ENCODE results near the gene CDYL2. TPM values are rescaled to one million over a fixed set of nuclear protein-coding genes. Genes with fewer than 3 reads are reported as not detected.
"Not testable (repeated sequence)": the region's sequence is repeated elsewhere in the genome, so short reads cannot be mapped to it uniquely, and the experiment has no call there.

The CDYL2 gene
- polyA plus RNA-seq, 4 donors: 7.1 to 8.0 (median 7.3) TPM

- no peak for DNase-seq (ENCODE audit: low read depth in 4 of 4, low spot score in 3 of 4)
Observed at GRCh38 chr16:80809366-80809765, 5.0 kb upstream of the CDYL2 start.

GRCh38 chr16:80807906-80808305, 3.5 kb upstream of the CDYL2 start:
- no peak for DNase-seq (ENCODE audit: low read depth in 4 of 4, low spot score in 3 of 4)

- DNase-seq (ENCODE audit: low read depth in 4 of 4, low spot score in 3 of 4): no peak
Observed at GRCh38 chr16:80806927-80807340, 2.5 kb upstream of the CDYL2 start.

GRCh38 chr16:80806289-80806688, 1.9 kb upstream of the CDYL2 start:
- DNase-seq (ENCODE audit: low read depth in 4 of 4, low spot score in 3 of 4): no peak

GRCh38 chr16:80804056-80804525, 307 bp downstream of the CDYL2 start:
- DNase-seq (ENCODE audit: low read depth in 4 of 4, low spot score in 3 of 4): peak in 1 of 4 donors; percentile 29

GRCh38 chr16:80803339-80804055, 901 bp downstream of the CDYL2 start:
- DNase-seq (ENCODE audit: low read depth in 4 of 4, low spot score in 3 of 4): no peak

- DNase-seq (ENCODE audit: low read depth in 4 of 4, low spot score in 3 of 4): no peak
Observed at GRCh38 chr16:80802902-80803301, 1.5 kb downstream of the CDYL2 start.

GRCh38 chr16:80802138-80802537, 2.3 kb downstream of the CDYL2 start:
- no peak for DNase-seq (ENCODE audit: low read depth in 4 of 4, low spot score in 3 of 4)

- DNase-seq (ENCODE audit: low read depth in 4 of 4, low spot score in 3 of 4): no peak
Observed at GRCh38 chr16:80794071-80794470, 10.3 kb downstream of the CDYL2 start.

GRCh38 chr16:80792031-80792430, 12.4 kb downstream of the CDYL2 start:
- DNase-seq (ENCODE audit: low read depth in 4 of 4, low spot score in 3 of 4): no peak

GRCh38 chr16:80791411-80791810, 13.0 kb downstream of the CDYL2 start:
- DNase-seq (ENCODE audit: low read depth in 4 of 4, low spot score in 3 of 4): no peak

GRCh38 chr16:80790751-80791150, 13.6 kb downstream of the CDYL2 start:
- DNase-seq (ENCODE audit: low read depth in 4 of 4, low spot score in 3 of 4): no peak

- DNase-seq (ENCODE audit: low read depth in 4 of 4, low spot score in 3 of 4): no peak
Observed at GRCh38 chr16:80788027-80788426, 16.4 kb downstream of the CDYL2 start.

- not testable (repeated sequence) for DNase-seq (ENCODE audit: low read depth in 4 of 4, low spot score in 3 of 4)
Observed at GRCh38 chr16:80786561-80786960, 17.8 kb downstream of the CDYL2 start.

GRCh38 chr16:80784951-80785350, 19.4 kb downstream of the CDYL2 start:
- DNase-seq (ENCODE audit: low read depth in 4 of 4, low spot score in 3 of 4): no peak

- no peak for DNase-seq (ENCODE audit: low read depth in 4 of 4, low spot score in 3 of 4)
Observed at GRCh38 chr16:80778703-80779102, 25.7 kb downstream of the CDYL2 start.

- no peak for DNase-seq (ENCODE audit: low read depth in 4 of 4, low spot score in 3 of 4)
Observed at GRCh38 chr16:80776856-80777255, 27.5 kb downstream of the CDYL2 start.

GRCh38 chr16:80775450-80775849, 28.9 kb downstream of the CDYL2 start:
- no peak for DNase-seq (ENCODE audit: low read depth in 4 of 4, low spot score in 3 of 4)

GRCh38 chr16:80766798-80767197, 37.6 kb downstream of the CDYL2 start:
- no peak for DNase-seq (ENCODE audit: low read depth in 4 of 4, low spot score in 3 of 4)

- DNase-seq (ENCODE audit: low read depth in 4 of 4, low spot score in 3 of 4): no peak
Observed at GRCh38 chr16:80759419-80760162, 44.8 kb downstream of the CDYL2 start.

GRCh38 chr16:80754476-80754875, 49.9 kb downstream of the CDYL2 start:
- DNase-seq (ENCODE audit: low read depth in 4 of 4, low spot score in 3 of 4): no peak

GRCh38 chr16:80752541-80752940, 51.9 kb downstream of the CDYL2 start:
- no peak for DNase-seq (ENCODE audit: low read depth in 4 of 4, low spot score in 3 of 4)

All from right renal pelvis (tissue), 4 donors.